HepG2 (cell line): ENCODE results near the gene ERMAP. TPM values are rescaled to one million over a fixed set of nuclear protein-coding genes. Genes with fewer than 3 reads are reported as not detected.

ENCODE experiments used
- ADNP ChIP-seq: sonication (generic); formaldehyde crosslinking; IDR thresholded peaks from 2 replicates; pipeline ENCODE4 v1.4.0; 2020; ENCODE audit warnings: missing genetic modification reagents
- KAT7 ChIP-seq: IDR thresholded peaks from 2 replicates; pipeline ENCODE4 v1.6.1; 2018; ENCODE audit warnings: borderline replicate concordance, missing compliant biosample characterization
- POLR2A ChIP-seq, 2 experiments: IDR thresholded peaks; 2 replicates each; pipeline ENCODE4 v1.6.1; 2011; ENCODE audit warnings: low read depth in 2 of 2, low read length in 2 of 2, mild to moderate bottlenecking in 1 of 2, moderate library complexity in 1 of 2; ENCODE audit not compliant: insufficient read depth in 1 of 2
- PRPF4 ChIP-seq: fragments of 200-400 bp; formaldehyde crosslinking; IDR thresholded peaks from 2 replicates; pipeline ENCODE4 v1.6.1; 2016; ENCODE audit warnings: low read length, low read depth; ENCODE audit not compliant: poor library complexity, severe bottlenecking
- SMAD3 ChIP-seq: sonication (generic); formaldehyde crosslinking; IDR thresholded peaks from 2 replicates; pipeline ENCODE4 v1.4.0; 2020; ENCODE audit warnings: missing genetic modification reagents
- ZBTB14 ChIP-seq: sonication (generic); formaldehyde crosslinking; IDR thresholded peaks from 2 replicates; pipeline ENCODE4 v1.4.0; 2020; ENCODE audit warnings: missing genetic modification reagents
- ZNF567 ChIP-seq: sonication (generic); formaldehyde crosslinking; IDR thresholded peaks from 2 replicates; pipeline ENCODE4 v1.8.1; 2023; ENCODE audit warnings: mild to moderate bottlenecking, missing genetic modification reagents, borderline replicate concordance
- ZNF607 ChIP-seq: sonication (generic); formaldehyde crosslinking; IDR thresholded peaks from 2 replicates; pipeline ENCODE4 v1.5.1; 2020; ENCODE audit warnings: missing genetic modification reagents, mild to moderate bottlenecking, borderline replicate concordance
- ZNF687 ChIP-seq: sonication (generic); formaldehyde crosslinking; IDR thresholded peaks from 2 replicates; pipeline ENCODE4 v1.5.1; 2020; ENCODE audit warnings: mild to moderate bottlenecking, missing genetic modification reagents, moderate library complexity
- ZNF792 ChIP-seq: IDR thresholded peaks from 2 replicates; pipeline ENCODE4 v1.6.1; 2016
- polyA plus RNA-seq, 8 experiments: library from polyadenylated mRNA; depleted of rRNA in 3 of 8; stranded (reverse) in 7 of 8; unstranded in 1 of 8; fragments of >200 nt; fragmentation: Illumina TruSeq in 4 of 8; extraction: Trizol in 4 of 8; gene quantifications; 2 replicates each; pipeline versions ENCODE4 v1.2.1 to v1.2.3, GENCODE V29; 2011 to 2016; ENCODE audit warnings: low read depth in 4 of 8, missing spikeins in 1 of 8, mixed read lengths in 1 of 8; ENCODE audit not compliant: insufficient read depth in 1 of 8
- total RNA-seq, 5 experiments: library from RNA; depleted of rRNA; stranded (reverse); fragments of >200 nt; fragmentation: Illumina TruSeq; extraction: Trizol; gene quantifications; 2 replicates each; pipeline ENCODE4 v1.2.3, GENCODE V29; 2016; ENCODE audit warnings: low read depth in 1 of 5
- TF ChIP-seq, protein P1 (sequence below): sonication (generic); formaldehyde crosslinking; IDR thresholded peaks from 2 replicates; pipeline ENCODE4 v1.4.0; 2020; ENCODE audit warnings: mild to moderate bottlenecking, low read depth, missing genetic modification reagents
- TF ChIP-seq, protein P2 (sequence below): sonication (generic); formaldehyde crosslinking; IDR thresholded peaks from one replicate; pipeline ENCODE4 v1.5.1; 2020; ENCODE audit warnings: mild to moderate bottlenecking, missing genetic modification reagents; ENCODE audit errors: not compliant biosample characterization

ERMAP gene
- total and polyA plus RNA-seq, 2 of the 13 experiments (the other 11 are each of a cell fraction or from before 2014, with no cell fraction given): 2.2 to 4.4 TPM

DNA sequence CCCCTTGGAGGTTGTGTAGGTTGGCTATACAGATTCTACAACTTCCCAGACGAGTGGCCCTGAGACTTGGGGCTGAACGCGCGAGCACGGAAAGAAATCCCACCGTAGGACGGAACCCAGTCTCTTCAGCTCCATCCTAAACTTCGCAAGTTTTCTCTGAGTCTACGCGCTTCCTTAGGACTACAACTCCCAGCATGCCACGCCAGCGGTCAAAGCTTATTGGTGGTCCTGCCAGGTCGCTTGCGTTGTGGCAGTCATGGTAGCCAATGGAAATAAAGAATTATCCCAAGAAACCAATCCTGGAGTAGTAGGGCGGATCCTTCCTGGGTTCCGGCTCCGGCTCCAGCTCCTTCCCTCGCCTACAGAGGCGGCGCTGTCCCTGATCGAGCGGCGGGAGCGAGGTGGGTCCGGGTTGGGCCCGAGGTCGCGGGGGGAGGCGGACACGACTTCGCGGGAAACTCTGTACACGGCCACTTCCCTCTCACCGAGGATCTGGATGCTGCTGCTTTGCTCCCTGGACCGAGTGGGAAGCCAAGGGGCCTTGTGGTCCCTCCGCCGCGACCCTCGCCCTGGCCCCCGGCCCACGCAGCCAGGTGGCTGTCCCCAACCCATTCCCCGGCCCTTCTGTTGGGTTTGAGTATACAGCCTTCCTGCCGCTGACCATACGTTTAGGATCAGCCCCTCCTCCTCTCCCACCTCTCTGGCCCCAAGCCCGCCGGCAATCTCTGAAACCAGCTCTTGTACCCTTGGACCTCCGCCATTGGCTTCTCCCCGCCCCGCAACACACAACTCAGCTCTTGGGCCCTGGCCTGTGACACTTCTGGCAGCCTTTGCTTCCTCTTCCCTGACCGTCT lies 29.6 kb downstream of the ERMAP start, which contains the start of gene ZNF691 (continued):
- no peak for TF ChIP-seq ADNP (CRISPR knock-in tag)
- TF ChIP-seq SMAD3: peak; percentile 33; the same call in 1 of the 2 replicates
- TF ChIP-seq ZNF687 (CRISPR knock-in tag): peak; percentile 88
- TF ChIP-seq, protein P1, sequence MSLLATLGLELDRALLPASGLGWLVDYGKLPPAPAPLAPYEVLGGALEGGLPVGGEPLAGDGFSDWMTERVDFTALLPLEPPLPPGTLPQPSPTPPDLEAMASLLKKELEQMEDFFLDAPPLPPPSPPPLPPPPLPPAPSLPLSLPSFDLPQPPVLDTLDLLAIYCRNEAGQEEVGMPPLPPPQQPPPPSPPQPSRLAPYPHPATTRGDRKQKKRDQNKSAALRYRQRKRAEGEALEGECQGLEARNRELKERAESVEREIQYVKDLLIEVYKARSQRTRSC (CRISPR knock-in tag): no peak
- TF ChIP-seq ZNF567: no peak
- TF ChIP-seq ZBTB14 (CRISPR knock-in tag): no peak
- peak; percentile 80 to 85 for TF ChIP-seq POLR2A (IDR thresholded peaks at IDR 0.05; ENCODE audit: insufficient read depth in 1 of 2, low read depth in 2 of 2, low read length in 2 of 2)
- peak; percentile 91 for TF ChIP-seq ZNF607
- TF ChIP-seq KAT7 (CRISPR knock-in tag): 0 out of 2 replicates have a peak, but pooled peaks have one; percentile 24
- TF ChIP-seq, protein P2, sequence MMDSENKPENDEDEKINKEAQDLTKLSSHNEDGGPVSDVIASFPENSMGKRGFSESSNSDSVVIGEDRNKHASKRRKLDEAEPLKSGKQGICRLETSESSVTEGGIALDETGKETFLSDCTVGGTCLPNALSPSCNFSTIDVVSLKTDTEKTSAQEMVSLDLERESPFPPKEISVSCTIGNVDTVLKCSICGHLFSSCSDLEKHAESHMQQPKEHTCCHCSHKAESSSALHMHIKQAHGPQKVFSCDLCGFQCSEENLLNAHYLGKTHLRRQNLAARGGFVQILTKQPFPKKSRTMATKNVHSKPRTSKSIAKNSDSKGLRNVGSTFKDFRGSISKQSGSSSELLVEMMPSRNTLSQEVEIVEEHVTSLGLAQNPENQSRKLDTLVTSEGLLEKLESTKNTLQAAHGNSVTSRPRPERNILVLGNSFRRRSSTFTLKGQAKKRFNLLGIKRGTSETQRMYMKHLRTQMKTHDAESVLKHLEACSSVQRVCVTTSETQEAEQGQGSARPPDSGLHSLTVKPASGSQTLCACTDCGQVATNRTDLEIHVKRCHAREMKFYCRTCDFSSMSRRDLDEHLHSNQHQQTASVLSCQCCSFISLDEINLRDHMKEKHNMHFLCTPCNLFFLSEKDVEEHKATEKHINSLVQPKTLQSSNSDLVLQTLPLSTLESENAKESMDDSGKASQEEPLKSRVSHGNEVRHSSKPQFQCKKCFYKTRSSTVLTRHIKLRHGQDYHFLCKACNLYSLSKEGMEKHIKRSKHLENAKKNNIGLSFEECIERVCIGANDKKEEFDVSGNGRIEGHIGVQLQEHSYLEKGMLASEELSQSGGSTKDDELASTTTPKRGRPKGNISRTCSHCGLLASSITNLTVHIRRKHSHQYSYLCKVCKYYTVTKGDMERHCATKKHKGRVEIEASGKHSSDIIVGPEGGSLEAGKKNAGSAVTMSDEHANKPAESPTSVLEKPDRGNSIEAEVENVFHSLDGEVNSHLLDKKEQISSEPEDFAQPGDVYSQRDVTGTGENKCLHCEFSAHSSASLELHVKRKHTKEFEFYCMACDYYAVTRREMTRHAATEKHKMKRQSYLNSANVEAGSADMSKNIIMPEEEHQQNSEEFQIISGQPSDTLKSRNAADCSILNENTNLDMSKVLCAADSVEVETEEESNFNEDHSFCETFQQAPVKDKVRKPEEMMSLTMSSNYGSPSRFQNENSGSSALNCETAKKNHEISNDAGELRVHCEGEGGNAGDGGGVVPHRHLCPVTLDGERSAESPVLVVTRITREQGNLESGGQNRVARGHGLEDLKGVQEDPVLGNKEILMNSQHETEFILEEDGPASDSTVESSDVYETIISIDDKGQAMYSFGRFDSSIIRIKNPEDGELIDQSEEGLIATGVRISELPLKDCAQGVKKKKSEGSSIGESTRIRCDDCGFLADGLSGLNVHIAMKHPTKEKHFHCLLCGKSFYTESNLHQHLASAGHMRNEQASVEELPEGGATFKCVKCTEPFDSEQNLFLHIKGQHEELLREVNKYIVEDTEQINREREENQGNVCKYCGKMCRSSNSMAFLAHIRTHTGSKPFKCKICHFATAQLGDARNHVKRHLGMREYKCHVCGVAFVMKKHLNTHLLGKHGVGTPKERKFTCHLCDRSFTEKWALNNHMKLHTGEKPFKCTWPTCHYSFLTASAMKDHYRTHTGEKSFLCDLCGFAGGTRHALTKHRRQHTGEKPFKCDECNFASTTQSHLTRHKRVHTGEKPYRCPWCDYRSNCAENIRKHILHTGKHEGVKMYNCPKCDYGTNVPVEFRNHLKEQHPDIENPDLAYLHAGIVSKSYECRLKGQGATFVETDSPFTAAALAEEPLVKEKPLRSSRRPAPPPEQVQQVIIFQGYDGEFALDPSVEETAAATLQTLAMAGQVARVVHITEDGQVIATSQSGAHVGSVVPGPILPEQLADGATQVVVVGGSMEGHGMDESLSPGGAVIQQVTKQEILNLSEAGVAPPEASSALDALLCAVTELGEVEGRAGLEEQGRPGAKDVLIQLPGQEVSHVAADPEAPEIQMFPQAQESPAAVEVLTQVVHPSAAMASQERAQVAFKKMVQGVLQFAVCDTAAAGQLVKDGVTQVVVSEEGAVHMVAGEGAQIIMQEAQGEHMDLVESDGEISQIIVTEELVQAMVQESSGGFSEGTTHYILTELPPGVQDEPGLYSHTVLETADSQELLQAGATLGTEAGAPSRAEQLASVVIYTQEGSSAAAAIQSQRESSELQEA (CRISPR knock-in tag): peak; percentile 76
- TF ChIP-seq ZNF792: peak; percentile 27; the same call in 1 of the 2 replicates
- no peak for TF ChIP-seq PRPF4
